ENCODE measurements around the gene FEN1.

DNA sequence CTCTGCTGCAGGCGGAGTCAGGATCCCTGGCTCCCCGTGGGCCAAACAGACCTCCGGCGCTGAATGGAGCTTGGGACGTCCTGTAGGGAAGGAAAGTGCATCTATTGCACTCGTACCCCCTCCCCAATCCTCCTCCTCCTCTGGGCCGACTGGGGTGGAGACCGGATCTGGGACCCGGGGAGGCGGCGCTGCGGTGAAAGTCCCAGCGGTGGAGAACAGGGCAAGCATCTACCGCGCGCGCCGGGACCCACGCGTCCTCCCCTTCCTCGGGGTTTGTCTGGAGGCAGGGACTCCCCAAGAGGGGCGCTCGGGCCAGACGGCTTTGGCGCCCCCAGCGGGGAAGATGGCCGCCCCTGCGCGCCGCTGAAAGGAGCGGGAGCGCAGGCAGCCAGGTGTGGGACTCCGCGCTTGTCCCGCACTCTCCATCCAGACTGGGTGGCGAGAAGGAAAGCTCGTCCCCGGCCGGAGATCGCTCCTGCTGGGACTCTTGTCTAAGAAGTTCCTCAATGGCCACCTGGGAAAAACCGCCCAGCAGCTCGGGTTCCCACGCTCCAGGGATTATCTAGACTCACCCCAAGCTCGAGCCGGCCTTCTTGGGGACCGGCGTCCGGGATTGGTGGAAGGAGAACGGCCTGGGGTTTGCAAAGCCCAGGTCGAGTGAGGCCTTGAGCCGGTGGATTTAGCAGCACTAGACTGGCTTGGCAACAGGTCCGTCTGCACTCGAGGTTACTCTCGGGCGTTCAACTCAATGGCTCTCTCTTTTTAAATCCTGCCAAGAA, 36.1 kb downstream of the FEN1 start:
- TF ChIP-seq EZH2 (IDR thresholded peaks at IDR 0.05), result no peak
- no peak; the same call in 1 of the 2 replicates for TF ChIP-seq POLR2AphosphoS5 (IDR thresholded peaks at IDR 0.05; ENCODE audit: borderline replicate concordance, low read depth, low read length)

All from SK-N-MC (cell line).